Mucosa of stomach (tissue), 1 donor: ENCODE measurements around the gene G6PC3.

Source experiments
- H3K27me3 ChIP-seq: one replicate; pipeline ENCODE4 v1.7.0; 2013; ENCODE audit warnings: mild to moderate bottlenecking, low read length; ENCODE audit not compliant: control insufficient read depth, insufficient read depth
- H3K36me3 ChIP-seq: one replicate; pipeline ENCODE4 v1.7.0; 2013; ENCODE audit warnings: low read length; ENCODE audit not compliant: control insufficient read depth, insufficient read depth
- H3K4me1 ChIP-seq: one replicate; pipeline ENCODE4 v1.7.0; 2013; ENCODE audit warnings: mild to moderate bottlenecking, low read length; ENCODE audit not compliant: control insufficient read depth, insufficient read depth
- H3K4me3 ChIP-seq: one replicate; pipeline ENCODE4 v1.7.0; 2013; ENCODE audit warnings: low read length
- H3K9ac ChIP-seq: one replicate; pipeline ENCODE4 v1.7.0; 2013; ENCODE audit warnings: mild to moderate bottlenecking, low read length, moderate library complexity
- H3K9me3 ChIP-seq: one replicate; pipeline ENCODE4 v1.7.0; 2013; ENCODE audit warnings: mild to moderate bottlenecking, low read length, moderate library complexity; ENCODE audit not compliant: control insufficient read depth
- donor health status: Pancreatic carcinoma.

G6PC3 gene

DNA sequence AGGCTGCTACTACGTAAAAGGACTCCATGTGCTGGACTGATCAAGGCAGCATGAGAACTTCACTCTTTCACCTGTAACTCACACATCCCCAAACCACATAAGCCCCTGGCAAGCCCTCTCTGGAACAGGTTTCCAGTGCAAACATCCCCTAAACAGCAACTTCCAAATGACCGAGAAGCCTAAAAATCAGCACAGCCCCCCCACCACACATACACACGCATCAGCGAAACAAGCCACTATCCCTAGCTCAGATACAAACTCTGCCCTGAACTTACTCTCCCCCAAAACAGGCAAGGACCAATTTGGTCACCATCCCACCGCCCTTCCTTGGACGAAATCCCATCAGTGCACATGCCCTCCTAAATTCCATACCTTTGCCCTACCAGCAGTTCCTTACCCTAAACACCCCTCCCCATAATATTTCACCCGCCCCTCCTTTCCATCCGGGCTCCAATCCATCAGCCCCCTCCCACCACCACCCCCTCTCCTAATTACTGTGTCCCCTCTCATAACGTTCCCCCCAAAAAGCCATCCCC is 4.8 kb upstream of the G6PC3 start:
- peak overlapping the region; percentile 97 for H3K4me3 ChIP-seq
- no peaks in the 10 kb centered on the region for H3K9me3 ChIP-seq
- no peaks in the 10 kb centered on the region for H3K27me3 ChIP-seq
- H3K36me3 ChIP-seq, result peaks cover 3% of the 10 kb centered on the region
- peaks cover 18% of the 10 kb centered on the region for H3K4me1 ChIP-seq
- peak overlapping the region; percentile 91 for H3K9ac ChIP-seq

- Histone ChIP-seq H3K4me1 (peaks cover 18% of the 10 kb centered on the region), H3K36me3 (no peaks in the 10 kb centered on the region), H3K27me3 (no peaks in the 10 kb centered on the region), H3K4me3 (peak within 1 kb of the TSS; percentile 97), H3K9ac (peak within 1 kb of the TSS; percentile 91), H3K9me3 (no peaks in the 10 kb centered on the region)
Measured at GRCh38 chr17:44066204-44066930, 4.2 kb upstream of the G6PC3 start, which contains the start of gene LSM12. Gene LSM12, minus strand, starts transcription at chr17:44066671. Its CDS starts 84 bp downstream, at chr17:44066587.

DNA sequence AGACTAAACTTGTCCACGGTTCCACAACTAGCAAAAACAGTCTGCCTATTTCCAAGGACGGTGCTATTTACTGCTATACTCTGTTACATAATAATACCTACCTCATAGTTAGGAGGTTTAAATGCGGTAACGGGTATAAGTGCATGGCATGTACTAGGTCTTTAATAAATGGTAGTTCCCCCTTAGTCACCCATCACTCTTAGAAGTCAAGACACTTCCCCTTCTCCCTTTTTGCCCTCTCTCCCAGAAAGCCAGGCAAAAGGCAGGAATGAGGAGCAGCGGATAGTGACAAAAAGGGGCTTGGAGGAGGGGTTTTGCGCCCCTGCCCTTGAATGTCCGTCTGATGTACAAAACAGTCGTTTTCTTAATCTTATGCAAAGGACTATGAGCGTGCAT is 3.0 kb upstream of the G6PC3 start:
- Histone ChIP-seq H3K27me3 (no peaks in the 10 kb centered on the region), H3K36me3 (no peaks in the 10 kb centered on the region), H3K4me3 (no peak overlapping the region), H3K4me1 (peaks cover 26% of the 10 kb centered on the region), H3K9me3 (no peaks in the 10 kb centered on the region), H3K9ac (no peak overlapping the region)

DNA sequence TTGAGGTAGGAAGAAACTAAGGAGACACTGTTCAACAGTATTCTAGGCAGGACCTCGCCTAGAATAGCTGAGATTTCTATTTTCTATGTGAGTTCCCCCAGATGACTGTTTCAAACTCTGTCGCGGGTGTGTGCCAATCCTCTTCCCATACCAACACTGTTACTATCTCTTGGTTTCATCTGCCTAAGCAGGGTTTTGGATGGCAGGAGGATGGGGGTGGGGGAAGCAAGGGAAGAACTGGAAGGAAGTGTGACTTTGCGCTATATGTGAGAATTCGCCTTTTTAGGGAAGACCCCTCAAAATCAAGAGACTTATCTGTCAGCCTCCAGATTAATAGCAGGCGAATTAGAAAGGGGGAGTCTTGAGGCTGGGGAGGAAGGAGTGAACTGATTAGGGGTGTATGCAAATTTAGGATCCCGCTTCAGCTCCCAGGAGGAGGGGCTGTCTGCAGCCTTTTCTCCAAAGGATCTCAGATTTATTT is 521 bp upstream of the G6PC3 start:
- H3K4me3 ChIP-seq, result no peak overlapping the region
- H3K27me3 ChIP-seq, result no peaks in the 10 kb centered on the region
- peaks cover 26% of the 10 kb centered on the region for H3K4me1 ChIP-seq
- H3K36me3 ChIP-seq, result no peaks in the 10 kb centered on the region
- H3K9me3 ChIP-seq, result no peaks in the 10 kb centered on the region
- H3K9ac ChIP-seq, result peak overlapping the region; percentile 47

DNA sequence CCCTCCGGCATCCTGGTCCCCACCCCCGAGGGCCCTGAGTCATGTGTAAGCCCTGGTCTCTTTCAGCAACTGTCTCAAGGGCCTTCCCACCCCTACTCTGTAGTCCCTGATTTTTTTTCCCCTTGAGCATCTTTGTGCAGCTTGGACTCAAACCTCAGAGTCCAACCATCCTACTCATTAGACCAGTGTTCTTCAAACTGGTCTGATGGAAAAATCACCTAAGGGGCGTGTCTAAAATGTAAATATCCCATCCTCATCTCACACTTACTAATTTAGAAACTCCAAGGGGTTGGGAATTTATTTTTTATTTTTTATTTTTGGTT is 624 bp downstream of the G6PC3 start:
- H3K36me3 ChIP-seq, result no peaks in the 10 kb centered on the region
- H3K9me3 ChIP-seq, result no peaks in the 10 kb centered on the region
- peak overlapping the region; percentile 87 for H3K4me3 ChIP-seq
- no peaks in the 10 kb centered on the region for H3K27me3 ChIP-seq
- H3K4me1 ChIP-seq, result peaks cover 21% of the 10 kb centered on the region
- peak overlapping the region; percentile 78 for H3K9ac ChIP-seq

- Histone ChIP-seq H3K4me1 (peaks cover 18% of the 10 kb centered on the region), H3K27me3 (no peaks in the 10 kb centered on the region), H3K9me3 (no peaks in the 10 kb centered on the region), H3K4me3 (no peak overlapping the region), H3K9ac (peak overlapping the region; percentile 23), H3K36me3 (no peaks in the 10 kb centered on the region)
Measured at GRCh38 chr17:44071772-44072171, 1.2 kb downstream of the G6PC3 start.

GRCh38 chr17:44074231-44074910 is 3.8 kb downstream of the G6PC3 start:
- no peak overlapping the region for H3K4me3 ChIP-seq
- H3K36me3 ChIP-seq, result no peaks in the 10 kb centered on the region
- no peaks in the 10 kb centered on the region for H3K9me3 ChIP-seq
- no peaks in the 10 kb centered on the region for H3K27me3 ChIP-seq
- no peak overlapping the region for H3K9ac ChIP-seq
- H3K4me1 ChIP-seq, result peaks cover 12% of the 10 kb centered on the region

DNA sequence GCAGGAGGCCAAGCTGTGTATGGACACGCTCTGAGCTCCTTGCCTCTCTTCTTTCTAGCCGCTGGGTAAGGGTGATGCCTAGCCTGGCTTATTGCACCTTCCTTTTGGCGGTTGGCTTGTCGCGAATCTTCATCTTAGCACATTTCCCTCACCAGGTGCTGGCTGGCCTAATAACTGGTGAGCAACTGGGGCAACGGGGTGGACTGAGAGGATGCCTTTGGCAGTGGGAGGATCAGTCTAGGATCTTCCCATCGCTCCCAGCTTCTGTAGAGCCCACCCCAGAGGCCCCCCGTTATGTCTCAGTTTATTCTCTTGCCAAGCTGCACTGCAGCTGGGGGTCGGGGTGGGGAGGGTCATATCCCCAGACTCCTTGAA is 4.4 kb downstream of the G6PC3 start:
- Histone ChIP-seq H3K4me1 (peaks cover 12% of the 10 kb centered on the region), H3K36me3 (no peaks in the 10 kb centered on the region)

DNA sequence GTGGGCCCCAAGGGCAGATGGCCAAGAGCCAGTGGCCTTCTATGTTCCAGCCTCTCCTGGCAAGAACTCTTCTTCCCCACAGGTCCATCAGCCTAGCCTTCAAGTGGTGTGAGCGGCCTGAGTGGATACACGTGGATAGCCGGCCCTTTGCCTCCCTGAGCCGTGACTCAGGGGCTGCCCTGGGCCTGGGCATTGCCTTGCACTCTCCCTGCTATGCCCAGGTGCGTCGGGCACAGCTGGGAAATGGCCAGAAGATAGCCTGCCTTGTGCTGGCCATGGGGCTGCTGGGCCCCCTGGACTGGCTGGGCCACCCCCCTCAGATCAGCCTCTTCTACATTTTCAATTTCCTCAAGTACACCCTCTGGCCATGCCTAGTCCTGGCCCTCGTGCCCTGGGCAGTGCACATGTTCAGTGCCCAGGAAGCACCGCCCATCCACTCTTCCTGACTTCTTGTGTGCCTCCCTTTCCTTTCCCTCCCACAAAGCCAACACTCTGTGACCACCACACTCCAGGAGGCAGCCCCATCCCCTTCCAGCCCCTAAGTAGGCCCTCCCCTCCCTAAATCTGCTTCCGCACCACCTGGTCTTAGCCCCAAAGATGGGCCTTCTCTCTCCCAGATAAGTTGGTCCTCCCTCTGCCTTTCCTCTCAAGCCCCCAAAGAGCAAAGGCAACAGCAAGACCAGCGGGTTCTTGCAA is 5.2 kb downstream of the G6PC3 start:
- H3K4me3 ChIP-seq, result no peak overlapping the region
- peaks cover 7% of the 10 kb centered on the region for H3K4me1 ChIP-seq
- H3K27me3 ChIP-seq, result no peaks in the 10 kb centered on the region
- no peaks in the 10 kb centered on the region for H3K36me3 ChIP-seq
- no peaks in the 10 kb centered on the region for H3K9me3 ChIP-seq
- H3K9ac ChIP-seq, result no peak overlapping the region

More for the DNA sequence above, 4.4 kb downstream of the G6PC3 start:
- Histone ChIP-seq H3K4me3 (no peak overlapping the region), H3K9ac (no peak overlapping the region), H3K27me3 (no peaks in the 10 kb centered on the region), H3K9me3 (no peaks in the 10 kb centered on the region)

GRCh38 chr17:44076716-44077594 is 6.4 kb downstream of the G6PC3 start:
- H3K4me1 ChIP-seq, result peaks cover 2% of the 10 kb centered on the region
- no peaks in the 10 kb centered on the region for H3K27me3 ChIP-seq
- H3K9ac ChIP-seq, result peak overlapping the region; percentile 8
- H3K9me3 ChIP-seq, result no peaks in the 10 kb centered on the region
- no peak overlapping the region for H3K4me3 ChIP-seq
- no peaks in the 10 kb centered on the region for H3K36me3 ChIP-seq

DNA sequence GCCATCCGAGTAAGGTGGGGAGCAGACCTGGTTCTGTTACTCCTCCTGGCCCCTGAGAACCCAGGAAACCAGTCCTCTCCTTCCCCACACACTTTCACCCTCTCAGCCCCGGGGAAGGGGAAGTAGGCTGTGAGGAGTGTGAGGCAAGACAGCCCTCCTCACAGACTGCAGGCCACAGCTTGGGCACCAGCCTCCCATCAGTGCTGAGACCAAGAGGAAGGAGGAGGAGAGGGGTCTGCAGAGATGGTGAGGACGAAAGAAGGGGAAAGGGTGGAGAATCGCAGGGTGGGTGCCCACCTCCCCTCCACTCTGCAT is 7.0 kb downstream of the G6PC3 start:
- Histone ChIP-seq H3K4me3 (no peak overlapping the region), H3K9ac (no peak overlapping the region), H3K36me3 (peaks cover 1% of the 10 kb centered on the region), H3K27me3 (no peaks in the 10 kb centered on the region), H3K9me3 (no peaks in the 10 kb centered on the region), H3K4me1 (no peaks in the 10 kb centered on the region)
